Measurements from ENCODE around the gene STIMATE.

Gene STIMATE

GRCh38 chr3:52787672-52788625, 109.4 kb downstream of the STIMATE start:
- no peak for DNase-seq

- no peak for DNase-seq
Measured at GRCh38 chr3:52787246-52787645, 110.1 kb downstream of the STIMATE start.
